GM06990 (cell line): ENCODE results near the gene PDS5B.

Experiments used
- DNase-seq: peaks from one replicate; pipeline ENCODE4 v3.0.0-alpha.2; 2011; ENCODE audit not compliant: insufficient read length; ENCODE audit errors: extremely low read depth
- H3K27me3 ChIP-seq: replicated peaks from 2 replicates; pipeline ENCODE4 v1.6.0; 2011; ENCODE audit warnings: low read length; ENCODE audit not compliant: control insufficient read depth, insufficient read depth
- H3K36me3 ChIP-seq: 2 replicates; pipeline ENCODE4 v1.5.1; 2011; ENCODE audit warnings: low read length; ENCODE audit not compliant: control insufficient read depth, insufficient read depth
- H3K4me3 ChIP-seq: replicated peaks from 2 replicates; pipeline ENCODE4 v1.5.1; 2011; ENCODE audit warnings: low read depth, mild to moderate bottlenecking, control low read depth, low read length
- CTCF ChIP-seq: IDR thresholded peaks from 2 replicates; pipeline ENCODE4 v1.5.1; 2011; ENCODE audit warnings: low read length, control low read depth, mild to moderate bottlenecking, inconsistent platforms; ENCODE audit not compliant: insufficient read depth, poor library complexity, severe bottlenecking

PDS5B gene

GRCh38 chr13:32752311-32752710 is 166.1 kb downstream of the PDS5B start:
- no peak for DNase-seq
- Histone ChIP-seq H3K27me3 (no peaks in the 10 kb centered on the region), H3K4me3 (no peak overlapping the region), H3K36me3 (peaks cover 2% of the 10 kb centered on the region)
- TF ChIP-seq CTCF: no peak

GRCh38 chr13:32752997-32753606 is 166.8 kb downstream of the PDS5B start:
- Histone ChIP-seq H3K4me3 (no peak overlapping the region), H3K27me3 (no peaks in the 10 kb centered on the region), H3K36me3 (peaks cover 2% of the 10 kb centered on the region)
- no peak for TF ChIP-seq CTCF
- DNase-seq: no peak

- Histone ChIP-seq H3K27me3 (no peaks in the 10 kb centered on the region), H3K4me3 (no peak overlapping the region), H3K36me3 (peaks cover 2% of the 10 kb centered on the region)
- DNase-seq: no peak
- TF ChIP-seq CTCF: no peak
These were observed 167.9 kb downstream of the PDS5B start for GRCh38 chr13:32754179-32754578.

GRCh38 chr13:32759152-32759551 is 172.9 kb downstream of the PDS5B start:
- H3K36me3 ChIP-seq: no peaks in the 10 kb centered on the region; the same call in none of the 2 replicates
- TF ChIP-seq CTCF: no peak
- H3K4me3 ChIP-seq: no peak overlapping the region
- DNase-seq: no peak
- no peaks in the 10 kb centered on the region for H3K27me3 ChIP-seq

- H3K4me3 ChIP-seq: no peak overlapping the region
- no peak for DNase-seq
- no peak for TF ChIP-seq CTCF
- no peaks in the 10 kb centered on the region; the same call in 1 of the 2 replicates for H3K36me3 ChIP-seq
- no peaks in the 10 kb centered on the region for H3K27me3 ChIP-seq
These were observed 175.2 kb downstream of the PDS5B start for GRCh38 chr13:32761472-32761871.

- DNase-seq: no peak
- no peak for TF ChIP-seq CTCF
- Histone ChIP-seq H3K27me3 (no peaks in the 10 kb centered on the region), H3K36me3 (no peaks in the 10 kb centered on the region), H3K4me3 (no peak overlapping the region)
These were observed 192.9 kb downstream of the PDS5B start for GRCh38 chr13:32779119-32779518.
